Cardiac septum (tissue), 1 donor: ENCODE measurements around the gene ANGPTL4. TPM values are rescaled to one million over a fixed set of nuclear protein-coding genes. Genes with fewer than 3 reads are reported as not detected.
"Not testable (repeated sequence)": the region's sequence is repeated elsewhere in the genome, so short reads cannot be mapped to it uniquely, and the experiment has no call there.

Experiments used
- DNase-seq: peaks from one replicate; pipeline ENCODE4 v3.0.0-alpha.2; 2020; ENCODE audit warnings: low spot score
- intact Hi-C: fragments of 100-400 bp; cut with DNase I; formaldehyde crosslinking; loops from one replicate; pipeline ENCODE4 v1.14.0; 2022
- total RNA-seq: library from RNA; stranded (reverse); fragmentation: NEBNext Ultra II Directional; extraction: Animal tissue kit (Norgen Biotek cat#: 25700); gene quantifications from one replicate; pipeline ENCODE4 v1.2.1, GENCODE V29; 2021
- donor health status: DM: no; HTN: no; CAD: no.

ANGPTL4 gene
- total RNA-seq, 1 donor from 2014 or later, result 4.1 TPM

GRCh38 chr19:8332976-8333766 is 30.8 kb upstream of the ANGPTL4 start:
- peak; percentile 83 for DNase-seq
- intact Hi-C loops, result no loop called here

GRCh38 chr19:8333767-8334457 is 30.0 kb upstream of the ANGPTL4 start:
- DNase-seq, result no peak
- intact Hi-C loops, result no loop called here

GRCh38 chr19:8334458-8335342 is 29.3 kb upstream of the ANGPTL4 start:
- intact Hi-C loops, result no loop called here
- no peak for DNase-seq

GRCh38 chr19:8335343-8336071 is 28.4 kb upstream of the ANGPTL4 start:
- DNase-seq, result no peak
- intact Hi-C loops, result no loop called here

- intact Hi-C loops, result no loop called here
- DNase-seq, result no peak
These were observed 27.8 kb upstream of the ANGPTL4 start for GRCh38 chr19:8336072-8336569.

- intact Hi-C loops, result no loop called here
- no peak for DNase-seq
These were observed 27.3 kb upstream of the ANGPTL4 start for GRCh38 chr19:8336660-8337059.

- DNase-seq, result no peak
- intact Hi-C loops, result no loop called here
These were observed 26.2 kb upstream of the ANGPTL4 start for GRCh38 chr19:8337728-8338127.

- DNase-seq, result no peak
- intact Hi-C loops, result no loop called here
These were observed 25.1 kb upstream of the ANGPTL4 start for GRCh38 chr19:8338835-8339234.

GRCh38 chr19:8340341-8341096 is 23.4 kb upstream of the ANGPTL4 start:
- DNase-seq, result no peak
- intact Hi-C loops, result no loop called here

- intact Hi-C loops, DNase-seq: not testable (repeated sequence)
These were observed 22.5 kb upstream of the ANGPTL4 start for GRCh38 chr19:8341504-8341903.

- DNase-seq, result no peak
- intact Hi-C loops, result no loop called here
These were observed 21.7 kb upstream of the ANGPTL4 start for GRCh38 chr19:8342316-8342683.

GRCh38 chr19:8342684-8343482 is 21.1 kb upstream of the ANGPTL4 start, which contains the start of gene KANK3:
KANK3 (minus strand) TSS chr19:8343262; CDS start chr19:8337828, 5,434 bp downstream.
- intact Hi-C loops, result no loop called here
- peak; percentile 97 for DNase-seq

GRCh38 chr19:8343483-8343844 is 20.5 kb upstream of the ANGPTL4 start:
- intact Hi-C loops, result no loop called here

GRCh38 chr19:8349629-8350372 is 14.2 kb upstream of the ANGPTL4 start:
- intact Hi-C loops, result loop anchor here (5.0 kb wide), 1 partner anchor 228 kb away; the partner anchor contains the start of gene MYO1F
- DNase-seq, result not testable (repeated sequence)

More at GRCh38 chr19:8343483-8343844, 20.5 kb upstream of the ANGPTL4 start:
- no peak for DNase-seq

- no peak for DNase-seq
- intact Hi-C loops, result loop anchor here (5.0 kb wide), 1 partner anchor 225 kb away; the partner anchor contains the start of gene MYO1F
These were observed 11.7 kb upstream of the ANGPTL4 start for GRCh38 chr19:8352134-8352827.

GRCh38 chr19:8352845-8353244 is 11.1 kb upstream of the ANGPTL4 start:
- intact Hi-C loops, result loop anchor here (5.0 kb wide), 1 partner anchor 224 kb away; the partner anchor contains the start of gene MYO1F
- DNase-seq, result not testable (repeated sequence)
